ENCODE data around the gene SOCS2. TPM values are rescaled to one million over a fixed set of nuclear protein-coding genes. Genes with fewer than 3 reads are reported as not detected.

SOCS2 gene
- total and polyA plus RNA-seq, 2 of the 13 experiments (the other 11 are each of a cell fraction or from before 2014, with no cell fraction given), result 0.62 to 1.5 TPM

- no peak for FAIRE-seq
- in situ Hi-C loops (cut with HindIII; ENCODE audit: extremely low pct_ligation_motif_present, low pct_unique_long_range_greater_than_20kb), result no loop called here
- intact Hi-C loops (cut with micrococcal nuclease; ENCODE audit: unreplicated experiment), result no loop called here
These were observed 40.3 kb downstream of the SOCS2 start for GRCh38 chr12:93612776-93613175.

More at GRCh38 chr12:93612776-93613175, 40.3 kb downstream of the SOCS2 start:
- H3K27ac ChIP-seq (ENCODE audit: extremely low read length, insufficient read depth, low read length), result no peak overlapping the region
- DNase-seq (ENCODE audit: low spot score), result no peak
- H3K4me2 ChIP-seq (ENCODE audit: low read depth, low read length), result no peak overlapping the region
- no peak for ATAC-seq
- BruUV-seq (replicated peaks), result no TSS peak
- POLR2A ChIA-PET, result no interaction called here
- no peak for TF ChIP-seq TEAD2 (CRISPR knock-in tag; IDR thresholded peaks at IDR 0.05)
- no peak for TF ChIP-seq PHF21A (CRISPR knock-in tag; IDR thresholded peaks at IDR 0.05)
- TF ChIP-seq MIER2 (CRISPR knock-in tag; IDR thresholded peaks at IDR 0.05), result no peak
- TF ChIP-seq ZFP41 (CRISPR knock-in tag; IDR thresholded peaks at IDR 0.05; ENCODE audit: borderline replicate concordance), result no peak
- TF ChIP-seq ZNF225 (CRISPR knock-in tag; IDR thresholded peaks at IDR 0.05), result no peak
- TF ChIP-seq ZNF274 (CRISPR knock-in tag; IDR thresholded peaks at IDR 0.05), result no peak
- no peak for TF ChIP-seq NFKB2 (CRISPR knock-in tag; IDR thresholded peaks at IDR 0.05; ENCODE audit: borderline replicate concordance)
- TF ChIP-seq ZNF124 (CRISPR knock-in tag; IDR thresholded peaks at IDR 0.05), result no peak
- TF ChIP-seq SIX4 (CRISPR knock-in tag; IDR thresholded peaks at IDR 0.05), result no peak
- no peak for TF ChIP-seq SMAD9 (CRISPR knock-in tag; IDR thresholded peaks at IDR 0.05)
- TF ChIP-seq ZNF83 (CRISPR knock-in tag; IDR thresholded peaks at IDR 0.05; ENCODE audit: borderline replicate concordance), result no peak
- TF ChIP-seq FOXK1 (CRISPR knock-in tag; IDR thresholded peaks at IDR 0.05; ENCODE audit: borderline replicate concordance, low read depth), result no peak
- no peak for TF ChIP-seq ZKSCAN1 (IDR thresholded peaks at IDR 0.05; ENCODE audit: low read length)
- no peak for TF ChIP-seq U2AF2 (IDR thresholded peaks at IDR 0.05; ENCODE audit: low read depth, low read length)
- TF ChIP-seq BCL6 (CRISPR knock-in tag; IDR thresholded peaks at IDR 0.05), result no peak
- no peak for TF ChIP-seq ZNF589 (CRISPR knock-in tag; conservative IDR thresholded peaks at IDR 0.05)
- no peak for TF ChIP-seq ZBTB34 (CRISPR knock-in tag; IDR thresholded peaks at IDR 0.05)
- no peak for TF ChIP-seq ZNF121 (CRISPR knock-in tag; IDR thresholded peaks at IDR 0.05)
- no peaks in the 10 kb centered on the region for H3K79me2 ChIP-seq (ENCODE audit: insufficient read depth, low read length)
- 33% methylated on average over 4 of the region's 4 CpGs for WGBS (ENCODE audit: low lambda C conversion rate)
- no peak overlapping the region for H3K4me3 ChIP-seq (replicated peaks in 1 of 3; ENCODE audit: insufficient read depth in 1 of 3, low read depth in 2 of 3, low read length in 3 of 3)
- no peak overlapping the region for H2AFZ ChIP-seq (ENCODE audit: low read length)
- H3K9ac ChIP-seq (ENCODE audit: insufficient read depth, low read depth, low read length), result no peak overlapping the region
- no peaks in the 10 kb centered on the region for H3K9me3 ChIP-seq (ENCODE audit: low read length)
- no peaks in the 10 kb centered on the region for H4K20me1 ChIP-seq (ENCODE audit: insufficient read depth, low read length)
- no peaks in the 10 kb centered on the region for H3K4me1 ChIP-seq (ENCODE audit: insufficient read depth, low read length)
- H3K27me3 ChIP-seq (ENCODE audit: control insufficient read depth in 1 of 2, insufficient read depth in 2 of 2, low read length in 2 of 2), result peaks cover 0 to 17% of the 10 kb centered on the region in 2 experiments; a peak in 2 of 5 replicates
- no peaks in the 10 kb centered on the region for H3K36me3 ChIP-seq (replicated peaks in 1 of 2; ENCODE audit: control insufficient read depth in 1 of 2, insufficient read depth in 2 of 2, low read length in 2 of 2)
- CTCF ChIA-PET (ENCODE audit: low intra/inter-chr PET ratio, low total read pairs), result no interaction called here
